Measurements from ENCODE around the gene KMT5B.

- TF ChIP-seq CTCF (IDR thresholded peaks at IDR 0.05; ENCODE audit: low read length) = no peak
- TF ChIP-seq EZH2 (optimal IDR thresholded peaks at IDR 0.05; ENCODE audit: low read depth, low read length) = no peak
- no peak for TF ChIP-seq EZH2phosphoT487 (IDR thresholded peaks at IDR 0.05; ENCODE audit: low read length)
These were observed 71.7 kb downstream of the KMT5B start for GRCh38 chr11:68141246-68142027.

Measured in MM.1S (cell line).